GM19025 (cell line): ENCODE data around the gene ARG2.

Source experiments
- ATAC-seq: cut with Tn5 transposase; IDR thresholded peaks from one replicate; pipeline ENCODE4 v1.9.1; 2021; ENCODE audit warnings: mild to moderate bottlenecking, low read depth, moderate library complexity; ENCODE audit not compliant: unreplicated experiment

Gene ARG2

GRCh38 chr14:67674480-67675218 lies 54.9 kb downstream of the ARG2 start, which contains the start of gene VTI1B:
Gene VTI1B, minus strand, starts transcription at chr14:67674632. Its CDS starts 143 bp downstream, at chr14:67674489.
- ATAC-seq: peak; percentile 89

DNA sequence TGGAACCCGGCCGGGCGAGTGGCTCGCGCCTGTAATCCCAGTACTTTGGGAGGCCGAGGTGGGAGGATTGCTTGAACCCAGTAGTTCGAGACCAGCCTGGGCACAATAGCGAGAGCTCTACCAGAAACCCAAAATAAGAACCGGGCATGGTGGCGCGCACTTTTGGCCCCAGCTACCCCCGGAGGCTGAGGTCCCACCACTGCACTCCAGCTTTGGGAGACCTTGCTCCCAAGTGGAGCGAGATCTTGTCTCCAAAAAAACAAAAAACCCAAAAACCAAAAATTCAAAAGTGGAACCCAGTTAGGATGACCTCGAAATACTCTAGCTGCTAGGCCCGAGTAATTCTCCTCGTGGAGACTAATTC lies 55.5 kb downstream of the ARG2 start:
- ATAC-seq: no peak

- no peak for ATAC-seq
Observed at GRCh38 chr14:67679006-67679405, 59.3 kb downstream of the ARG2 start.

- peak; percentile 98 for ATAC-seq
Observed at GRCh38 chr14:67680121-67680602, 60.4 kb downstream of the ARG2 start.

- no peak for ATAC-seq
Observed at GRCh38 chr14:67680941-67681340, 61.2 kb downstream of the ARG2 start.

DNA sequence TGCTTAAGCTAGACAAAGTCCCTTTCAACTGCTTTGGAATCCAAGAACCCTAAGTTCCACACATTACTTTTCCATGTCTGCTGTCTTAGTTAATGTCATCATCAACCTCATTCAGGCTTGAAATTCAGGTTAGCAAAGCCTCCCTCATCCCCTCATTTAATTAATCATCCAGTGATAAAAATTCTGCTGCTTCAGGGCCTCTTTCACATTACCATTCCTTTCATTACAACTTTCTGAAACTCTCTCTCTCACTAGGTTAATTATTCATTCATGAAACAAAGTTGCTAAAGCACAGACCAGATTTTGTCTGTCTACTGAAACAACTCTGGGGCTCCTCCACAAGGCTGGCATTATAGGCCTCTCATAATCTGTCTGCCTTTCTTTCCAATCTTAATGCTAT lies 64.1 kb downstream of the ARG2 start:
- ATAC-seq: no peak

DNA sequence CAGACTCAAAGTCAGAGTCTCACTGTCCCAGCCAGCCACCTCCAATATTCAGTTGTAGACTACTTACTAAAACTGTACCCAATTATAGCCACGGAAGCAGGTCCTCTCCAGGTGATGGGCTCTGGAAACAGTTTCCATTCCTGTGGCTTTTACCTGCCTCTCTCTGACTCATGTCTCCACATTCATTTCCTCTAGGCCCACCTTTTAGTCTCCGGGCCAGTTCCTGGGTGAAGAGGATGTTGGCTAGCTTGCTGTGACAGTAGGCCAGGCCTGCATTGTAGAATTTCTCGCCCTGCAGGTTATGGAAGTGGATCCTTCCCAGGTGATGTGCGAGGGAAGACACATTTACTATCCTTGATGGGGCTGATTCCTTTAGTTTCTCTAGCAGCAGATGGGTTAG lies 70.3 kb downstream of the ARG2 start:
- no peak for ATAC-seq

GRCh38 chr14:67694791-67695393 lies 75.2 kb downstream of the ARG2 start:
- ATAC-seq: peak; percentile 86

DNA sequence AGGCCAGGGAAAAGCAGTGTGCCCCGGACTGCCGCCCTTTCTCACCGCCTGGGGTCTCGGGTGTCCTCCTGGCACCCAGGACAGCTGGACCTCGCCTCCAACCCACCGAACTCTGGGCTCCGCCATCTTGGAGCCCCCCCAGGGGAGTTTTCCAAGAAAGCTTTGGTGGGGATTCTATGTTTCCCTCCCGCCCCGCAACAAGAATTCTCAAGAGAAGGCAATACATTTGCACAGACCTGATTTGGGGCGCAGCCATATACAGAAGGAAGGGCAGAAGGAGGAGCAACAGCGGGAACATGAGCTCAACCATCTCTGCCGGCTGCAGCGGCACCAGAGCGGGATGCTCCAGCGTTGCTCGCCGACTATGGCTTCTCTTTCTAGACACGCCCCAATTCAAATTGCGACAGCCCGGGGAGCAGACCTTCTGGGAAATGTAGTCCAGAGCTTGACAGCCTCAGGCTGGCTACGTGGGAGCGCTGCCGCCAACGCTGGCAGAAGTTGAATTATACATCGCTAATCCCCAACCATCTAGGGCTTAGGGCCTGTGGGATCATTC lies 75.8 kb downstream of the ARG2 start, which contains the start of gene RDH11:
Gene RDH11, minus strand, starts transcription at position 371 of the 556 bp plus-strand sequence. Its CDS starts 61 bp downstream, at position 310.
- peak; percentile 83 for ATAC-seq

DNA sequence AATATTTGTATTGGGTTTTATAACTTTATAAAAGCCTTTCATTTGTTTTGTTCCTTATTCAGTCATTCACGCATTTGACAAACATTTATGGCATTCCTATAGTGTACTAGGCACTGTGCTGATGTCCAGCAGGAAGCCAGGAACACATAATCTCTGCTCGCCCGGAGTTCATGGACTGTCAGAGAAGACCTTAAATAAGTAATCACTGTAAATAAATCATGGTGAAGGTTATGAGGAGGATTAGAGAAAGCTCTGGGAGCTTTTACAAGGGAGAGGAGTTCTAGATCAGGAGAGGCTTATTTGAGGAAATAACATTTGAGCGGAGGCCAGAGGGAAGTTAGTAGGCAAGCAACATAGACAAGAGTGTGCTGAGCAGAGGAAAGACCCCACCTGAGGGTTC lies 77.3 kb downstream of the ARG2 start:
- ATAC-seq: no peak

GRCh38 chr14:67698179-67698578 lies 78.5 kb downstream of the ARG2 start:
- no peak for ATAC-seq
